ENCODE measurements around the gene SLC13A3. TPM values are rescaled to one million over a fixed set of nuclear protein-coding genes. Genes with fewer than 3 reads are reported as not detected.

The SLC13A3 gene
- total RNA-seq, 4 donors from 2014 or later, result 5.7 to 11.6 (median 9.3) TPM

DNA sequence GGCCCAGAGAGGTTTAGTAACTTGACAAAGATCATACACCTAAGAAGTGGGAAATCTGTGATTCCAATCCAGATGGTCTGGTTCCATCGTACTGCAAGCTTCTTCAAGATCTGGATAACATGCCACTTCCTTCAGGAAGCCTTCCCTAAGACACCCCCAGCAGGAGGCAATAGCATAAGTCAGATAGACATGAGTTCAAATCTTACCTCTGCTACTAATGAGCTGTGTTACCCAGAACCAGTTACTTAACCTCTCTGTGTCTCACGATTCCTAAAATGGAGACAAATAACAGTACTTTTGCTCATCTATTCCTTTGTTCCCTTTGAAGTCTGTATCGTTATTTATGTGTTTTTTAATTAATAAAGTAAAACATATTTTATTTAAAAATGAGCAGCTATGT is 78.5 kb downstream of the SLC13A3 start:
- Histone ChIP-seq H3K4me3 (no peak overlapping the region), H3K36me3 (no peaks in the 10 kb centered on the region), H3K27me3 (no peaks in the 10 kb centered on the region), H3K27ac (peak overlapping the region in 2 of 4 donors; percentile 75 to 84), H3K4me1 (peaks cover 0 to 74% (median 14%) of the 10 kb centered on the region in 4 donors), H3K9me3 (no peaks in the 10 kb centered on the region)
- TF ChIP-seq POLR2A (IDR thresholded peaks at IDR 0.05), result no peak
- no peak for TF ChIP-seq EP300 (IDR thresholded peaks at IDR 0.05)
- TF ChIP-seq, protein P1, sequence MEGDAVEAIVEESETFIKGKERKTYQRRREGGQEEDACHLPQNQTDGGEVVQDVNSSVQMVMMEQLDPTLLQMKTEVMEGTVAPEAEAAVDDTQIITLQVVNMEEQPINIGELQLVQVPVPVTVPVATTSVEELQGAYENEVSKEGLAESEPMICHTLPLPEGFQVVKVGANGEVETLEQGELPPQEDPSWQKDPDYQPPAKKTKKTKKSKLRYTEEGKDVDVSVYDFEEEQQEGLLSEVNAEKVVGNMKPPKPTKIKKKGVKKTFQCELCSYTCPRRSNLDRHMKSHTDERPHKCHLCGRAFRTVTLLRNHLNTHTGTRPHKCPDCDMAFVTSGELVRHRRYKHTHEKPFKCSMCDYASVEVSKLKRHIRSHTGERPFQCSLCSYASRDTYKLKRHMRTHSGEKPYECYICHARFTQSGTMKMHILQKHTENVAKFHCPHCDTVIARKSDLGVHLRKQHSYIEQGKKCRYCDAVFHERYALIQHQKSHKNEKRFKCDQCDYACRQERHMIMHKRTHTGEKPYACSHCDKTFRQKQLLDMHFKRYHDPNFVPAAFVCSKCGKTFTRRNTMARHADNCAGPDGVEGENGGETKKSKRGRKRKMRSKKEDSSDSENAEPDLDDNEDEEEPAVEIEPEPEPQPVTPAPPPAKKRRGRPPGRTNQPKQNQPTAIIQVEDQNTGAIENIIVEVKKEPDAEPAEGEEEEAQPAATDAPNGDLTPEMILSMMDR (IDR thresholded peaks at IDR 0.05), result no peak
- 88 to 93% methylated on average over 3 of the region's 3 CpGs for WGBS, 2 donors
- DNase-seq (ENCODE audit: low spot score in 2 of 2), result no peak

DNA sequence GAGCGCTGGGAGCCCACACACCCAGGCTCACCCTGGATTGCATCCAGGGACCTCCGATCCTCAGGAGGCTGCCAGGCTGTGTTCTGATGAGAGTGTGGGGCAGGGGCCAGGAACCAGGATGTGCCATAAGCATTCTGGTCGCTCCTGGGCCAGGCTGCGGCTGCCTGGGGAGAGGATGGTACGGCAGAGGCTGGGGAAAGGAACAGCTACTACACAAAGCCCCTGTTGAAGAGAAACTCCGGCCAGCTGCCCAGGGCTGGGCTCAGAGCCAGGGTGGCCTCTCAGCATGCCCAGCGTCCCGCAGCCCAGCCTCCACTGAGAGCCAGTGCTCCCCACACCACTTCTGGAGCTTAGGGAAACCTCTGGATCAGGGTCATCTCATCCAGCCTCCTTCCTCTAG is 79.1 kb downstream of the SLC13A3 start:
- Histone ChIP-seq H3K9me3 (no peaks in the 10 kb centered on the region), H3K27me3 (no peaks in the 10 kb centered on the region), H3K27ac (peak overlapping the region in 3 of 4 donors; percentile 41 to 84 (median 75)), H3K36me3 (no peaks in the 10 kb centered on the region), H3K4me1 (peaks cover 0 to 76% (median 14%) of the 10 kb centered on the region in 4 donors), H3K4me3 (no peak overlapping the region)
- WGBS, 2 donors, result 24 to 27% methylated on average over 7 to 8 of the region's 8 CpGs
- TF ChIP-seq, protein P1 (IDR thresholded peaks at IDR 0.05), result no peak
- peak in 1 of 2 donors; percentile 57 for TF ChIP-seq EP300 (IDR thresholded peaks at IDR 0.05)
- peak in 1 of 2 donors; percentile 21 for DNase-seq (ENCODE audit: low spot score in 2 of 2)

DNA sequence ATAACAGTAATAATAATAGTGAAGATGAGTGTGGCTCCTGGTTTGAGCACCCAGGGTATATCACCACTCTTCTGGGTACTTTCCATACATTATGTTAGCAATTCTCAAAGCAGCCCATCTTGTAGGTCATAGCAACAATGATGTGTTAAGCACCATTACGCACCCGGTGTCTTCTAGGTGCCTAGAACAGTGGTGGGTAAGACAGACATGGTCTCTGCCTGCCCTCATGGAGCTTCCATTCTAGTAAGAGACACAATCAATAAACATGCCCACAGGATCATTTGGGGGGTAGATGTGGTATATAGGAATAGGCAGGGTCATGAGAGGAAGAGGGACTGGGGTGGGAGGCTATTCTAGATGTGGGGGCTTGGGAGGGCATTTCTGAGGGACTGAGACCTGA is 79.8 kb downstream of the SLC13A3 start:
- no peak overlapping the region for H3K4me3 ChIP-seq
- peak overlapping the region in 3 of 4 donors; percentile 41 to 84 (median 75) for H3K27ac ChIP-seq
- H3K9me3 ChIP-seq, result no peaks in the 10 kb centered on the region
- H3K36me3 ChIP-seq, result no peaks in the 10 kb centered on the region
- no peak for TF ChIP-seq EP300 (IDR thresholded peaks at IDR 0.05)
- TF ChIP-seq, protein P1 (IDR thresholded peaks at IDR 0.05), result no peak
- no peak for DNase-seq (ENCODE audit: low spot score in 2 of 2)
- WGBS, 2 donors, result 93 to 100% methylated on average over 2 of the region's 2 CpGs
- no peaks in the 10 kb centered on the region for H3K27me3 ChIP-seq
- H3K4me1 ChIP-seq, result peaks cover 0 to 70% (median 13%) of the 10 kb centered on the region in 4 donors

DNA sequence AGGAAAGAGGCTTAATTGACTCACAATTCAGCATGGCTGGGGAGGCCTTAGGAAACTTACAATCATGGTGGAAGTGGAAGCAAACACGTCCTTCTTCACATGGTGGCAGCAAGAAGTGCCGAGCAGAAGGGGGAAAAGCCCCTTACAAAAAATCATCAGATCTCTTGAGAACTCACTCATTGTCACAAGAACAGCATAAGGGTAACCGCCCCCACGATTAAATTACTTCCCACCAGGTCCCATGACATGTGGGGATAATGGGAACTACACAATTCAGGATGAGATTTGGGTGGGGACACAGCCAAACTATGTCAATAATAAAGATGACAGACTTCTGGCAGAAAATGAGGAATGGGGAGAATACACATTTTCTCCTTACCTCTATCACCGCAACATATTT is 80.3 kb downstream of the SLC13A3 start:
- TF ChIP-seq, protein P1 (IDR thresholded peaks at IDR 0.05), result no peak
- TF ChIP-seq EP300 (IDR thresholded peaks at IDR 0.05) (no peak), POLR2A (IDR thresholded peaks at IDR 0.05) (no peak)
- WGBS, 2 donors, result 72 to 85% methylated on average over 5 of the region's 5 CpGs

DNA sequence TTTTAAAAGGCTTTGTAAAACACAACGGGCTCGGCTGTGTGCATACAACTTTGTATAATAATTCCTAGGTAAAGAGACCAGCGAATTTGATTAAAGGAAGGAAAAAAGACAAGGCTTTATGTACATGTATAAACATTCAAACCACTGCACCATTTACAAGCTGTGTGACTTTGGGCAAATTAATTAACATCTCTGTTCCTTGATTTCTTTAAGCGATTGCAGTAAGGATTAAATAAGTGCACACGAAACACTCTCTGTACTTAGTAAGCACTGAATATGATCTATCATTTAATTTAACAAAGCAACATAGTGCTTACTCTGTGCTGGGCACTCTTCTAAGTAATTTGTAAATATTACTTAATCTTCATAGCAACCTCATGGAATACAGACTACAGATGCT is 81.3 kb downstream of the SLC13A3 start:
- 91 to 94% methylated on average over 5 of the region's 5 CpGs for WGBS, 2 donors
- Histone ChIP-seq H3K4me1 (peaks cover 0 to 56% (median 11%) of the 10 kb centered on the region in 4 donors), H3K27me3 (no peaks in the 10 kb centered on the region), H3K9me3 (no peaks in the 10 kb centered on the region), H3K36me3 (no peaks in the 10 kb centered on the region), H3K27ac (peak overlapping the region in 1 of 4 donors; percentile 78), H3K4me3 (no peak overlapping the region)
- DNase-seq (ENCODE audit: low spot score in 2 of 2), result no peak
- TF ChIP-seq, protein P1 (IDR thresholded peaks at IDR 0.05), result no peak
- no peak for TF ChIP-seq POLR2A (IDR thresholded peaks at IDR 0.05)
- TF ChIP-seq EP300 (IDR thresholded peaks at IDR 0.05), result no peak

More for the DNA sequence above, 80.3 kb downstream of the SLC13A3 start:
- Histone ChIP-seq H3K9me3 (no peaks in the 10 kb centered on the region), H3K27ac (peak overlapping the region in 1 of 4 donors; percentile 84), H3K4me1 (peaks cover 0 to 66% (median 11%) of the 10 kb centered on the region in 4 donors), H3K4me3 (no peak overlapping the region), H3K27me3 (no peaks in the 10 kb centered on the region), H3K36me3 (no peaks in the 10 kb centered on the region)
- no peak for DNase-seq (ENCODE audit: low spot score in 2 of 2)

Measured in tibial nerve (tissue), 4 donors.